EH (cell line): Measurements from ENCODE around the gene ARHGAP15.
A peak's percentile ranks its signal among the peaks of the same experiment; 100 is the strongest.
"Not testable (repeated sequence)": the region's sequence is repeated elsewhere in the genome, so short reads cannot be mapped to it uniquely, and the experiment has no call there.

ENCODE experiments used
- DNase-seq: peaks from one replicate; pipeline ENCODE4 v3.0.0-alpha.2; 2015; ENCODE audit warnings: low read depth

Gene ARHGAP15

GRCh38 chr2:143128681-143129580 lies at the start of gene ARHGAP15:
Gene ARHGAP15 (plus strand): TSS chr2:143129419.
- no peak for DNase-seq

DNA sequence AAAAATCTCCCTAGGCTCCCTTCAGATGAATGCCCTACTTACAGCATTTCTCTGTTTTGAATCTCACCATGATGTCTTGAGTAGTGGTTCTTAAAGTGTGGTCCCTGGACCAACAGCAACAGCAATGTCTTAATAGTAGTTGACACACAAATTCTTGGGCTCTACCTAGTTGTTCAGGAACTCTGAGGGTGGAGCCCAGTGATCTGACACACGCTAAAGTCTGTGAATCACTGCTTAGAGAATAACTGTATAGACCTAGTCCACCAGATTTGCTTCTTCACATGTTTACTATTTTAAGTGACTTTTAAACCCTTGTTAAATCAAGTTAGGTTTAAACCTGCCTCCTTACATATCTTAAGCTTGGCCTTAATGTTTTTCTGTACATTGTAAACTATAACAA lies 47.6 kb upstream of the ARHGAP15 start:
- no peak for DNase-seq

- peak; percentile 73 for DNase-seq
These were observed 45.6 kb upstream of the ARHGAP15 start for GRCh38 chr2:143083636-143084035.

DNA sequence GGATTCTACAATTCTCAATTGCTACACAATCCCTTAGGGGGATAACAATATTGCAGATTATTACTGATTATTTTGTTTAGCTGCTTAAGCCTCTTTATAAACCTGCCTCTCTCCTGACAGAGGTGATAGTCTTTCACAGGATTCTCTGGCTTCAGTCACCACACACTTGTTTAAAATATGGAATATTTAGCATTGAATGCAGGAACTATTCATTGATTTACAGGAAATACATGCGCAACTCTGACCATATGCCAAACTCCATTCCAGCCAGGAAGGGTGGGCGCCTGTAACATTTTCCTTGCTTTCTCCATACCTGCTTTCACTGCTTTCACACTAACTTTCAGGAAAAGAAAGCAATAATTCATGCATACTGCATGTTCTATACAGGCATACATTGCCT lies 44.8 kb upstream of the ARHGAP15 start:
- no peak for DNase-seq

DNA sequence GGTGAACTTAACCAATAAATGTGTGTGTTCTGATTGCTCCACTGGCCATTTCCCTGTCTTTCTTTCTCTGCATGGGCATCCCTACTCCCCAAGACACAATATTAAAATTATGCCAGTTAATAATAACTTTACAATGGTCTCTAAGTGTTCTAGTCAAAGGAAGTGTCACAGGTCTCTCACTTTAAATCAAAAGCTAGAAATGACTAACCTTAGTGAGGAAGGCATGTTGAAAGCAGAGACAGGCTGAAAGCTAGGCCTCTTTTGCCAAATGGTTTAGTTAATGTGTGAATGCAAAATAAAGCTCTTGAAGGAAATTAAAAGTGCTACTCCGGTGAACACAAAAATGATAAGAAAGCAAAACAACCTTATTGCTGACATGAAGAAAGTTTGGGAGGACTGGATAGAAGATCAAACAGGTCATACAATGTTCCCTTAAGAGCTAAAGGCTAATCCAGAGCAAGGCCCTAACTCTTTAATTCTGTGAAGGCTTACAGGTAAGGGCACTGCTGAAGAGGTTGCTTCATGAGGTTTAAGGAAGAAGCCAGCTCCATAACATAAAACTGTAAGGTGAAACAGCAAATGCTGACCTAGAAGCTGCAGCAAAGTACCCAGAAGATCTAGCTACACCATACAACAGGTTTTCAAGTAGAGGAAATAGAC lies 44.0 kb upstream of the ARHGAP15 start:
- DNase-seq, result no peak

DNA sequence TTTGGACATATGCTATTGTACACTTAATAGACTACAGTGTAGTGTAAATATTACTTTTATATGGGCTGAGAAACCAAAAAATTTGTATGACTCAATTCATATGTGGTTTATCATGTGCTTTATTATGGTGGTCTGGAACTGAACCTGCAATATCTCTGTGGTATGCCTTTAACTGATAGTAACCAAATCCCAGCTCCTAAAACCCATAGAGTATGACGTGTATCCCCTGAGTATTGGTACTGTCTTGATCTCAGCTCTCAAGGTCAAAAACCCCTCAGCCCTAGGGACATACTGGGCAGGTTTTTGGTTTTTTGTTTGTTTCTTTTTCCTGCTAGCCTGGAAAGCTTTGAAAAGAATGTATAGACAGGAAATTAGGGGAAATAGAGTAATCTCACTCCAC lies 42.2 kb upstream of the ARHGAP15 start:
- DNase-seq, result no peak

DNA sequence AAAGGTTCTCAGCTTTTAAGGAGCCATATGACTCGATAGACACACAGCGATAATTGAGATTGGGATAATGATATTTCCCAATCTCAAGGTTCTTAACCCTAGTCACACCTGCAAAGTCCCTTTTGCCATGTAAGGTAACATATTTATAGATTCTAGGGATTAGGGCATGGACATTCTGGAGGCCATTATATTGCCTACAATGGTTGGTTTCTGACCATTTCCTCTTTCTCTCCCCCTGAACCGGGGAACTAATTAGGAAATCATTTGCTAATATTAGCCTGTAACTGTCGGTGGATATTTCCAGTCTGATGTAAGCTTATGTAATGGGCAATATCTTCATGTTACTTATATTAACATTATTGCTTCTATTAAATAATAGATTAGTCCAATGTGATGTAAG lies 40.8 kb upstream of the ARHGAP15 start:
- no peak for DNase-seq

- not testable (repeated sequence) for DNase-seq
These were observed 39.7 kb upstream of the ARHGAP15 start for GRCh38 chr2:143089520-143089919.

GRCh38 chr2:143110758-143111428 lies 18.3 kb upstream of the ARHGAP15 start:
- peak; percentile 64 for DNase-seq

DNA sequence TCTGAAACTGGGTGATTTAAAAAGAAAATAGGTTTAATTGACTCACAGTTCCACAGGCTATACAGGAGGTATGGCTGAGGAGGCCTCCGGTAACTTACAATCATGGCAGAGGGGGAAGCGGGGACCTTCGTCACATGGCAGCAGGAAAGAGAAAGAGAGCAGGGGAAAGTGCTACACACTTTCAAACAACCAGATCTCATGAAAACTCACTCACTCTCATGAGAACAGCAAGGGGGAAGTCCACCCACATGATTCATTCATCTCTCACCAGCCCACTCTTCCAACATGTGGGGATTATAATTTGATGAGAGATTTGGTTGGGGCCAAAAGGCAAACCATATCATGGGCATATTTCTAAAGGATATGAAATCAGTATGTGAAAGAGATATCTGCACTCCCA lies 12.0 kb upstream of the ARHGAP15 start:
- DNase-seq, result no peak

DNA sequence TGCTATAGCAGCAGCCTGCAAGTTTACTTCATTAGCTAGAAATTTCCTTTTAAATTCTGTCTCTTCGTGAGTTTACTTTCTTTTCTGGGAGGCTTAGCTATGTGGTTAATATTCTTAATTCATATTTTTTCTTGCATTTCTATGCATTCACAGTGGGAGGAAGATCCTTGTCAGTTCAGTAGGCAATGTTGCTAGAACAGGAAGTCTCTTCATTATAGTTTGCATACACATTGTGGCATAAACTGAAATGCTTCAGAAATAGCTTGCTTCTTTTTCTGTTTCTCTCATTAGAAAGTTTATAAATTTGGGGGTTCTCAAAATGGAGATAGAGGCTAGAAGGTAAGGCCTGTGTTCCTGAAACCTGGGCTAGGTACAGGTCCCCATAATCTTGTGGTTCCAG lies 8.1 kb upstream of the ARHGAP15 start:
- no peak for DNase-seq

- no peak for DNase-seq
These were observed 7.3 kb upstream of the ARHGAP15 start for GRCh38 chr2:143121957-143122356.

DNA sequence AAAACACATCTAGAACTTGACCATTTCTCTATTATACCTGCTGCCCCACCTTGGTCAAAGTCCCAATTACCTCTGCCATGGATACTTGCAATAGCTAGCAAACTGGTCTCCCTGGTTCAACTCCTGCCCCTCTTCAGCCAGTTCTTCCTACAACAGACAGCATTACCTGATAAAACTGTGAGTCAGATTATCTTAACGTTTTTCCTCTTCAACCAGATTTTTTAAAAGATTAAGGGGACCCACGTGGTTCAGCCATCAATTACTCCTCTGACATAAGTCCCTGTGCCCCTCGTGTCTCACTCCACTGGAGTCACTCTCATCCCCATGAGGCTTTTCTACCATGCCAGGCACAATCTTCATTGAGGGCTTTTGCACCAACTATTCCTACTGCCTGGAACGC lies 5.3 kb upstream of the ARHGAP15 start:
- no peak for DNase-seq

- DNase-seq, result no peak
These were observed 4.8 kb upstream of the ARHGAP15 start for GRCh38 chr2:143124445-143124844.

DNA sequence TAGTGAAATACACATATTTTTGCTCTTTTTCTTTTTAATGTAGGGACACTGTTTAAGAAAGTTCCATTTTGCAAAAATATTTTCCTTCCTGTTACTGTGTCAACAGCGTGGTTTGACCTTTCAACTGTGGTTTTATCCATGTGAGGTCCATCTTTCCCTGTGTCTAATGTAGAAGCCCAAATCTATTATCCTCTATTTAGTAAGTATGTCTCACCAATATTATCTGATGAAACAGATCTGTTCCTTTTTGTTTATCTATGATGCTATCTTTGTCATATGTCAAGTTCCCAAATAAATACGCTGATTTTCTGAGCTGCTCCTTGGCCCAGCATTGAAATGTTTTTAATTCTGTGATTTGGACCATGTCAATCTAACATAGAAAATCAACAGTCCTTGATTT lies 3.5 kb upstream of the ARHGAP15 start:
- DNase-seq, result peak; percentile 2

GRCh38 chr2:143132355-143132754 lies 3.1 kb downstream of the ARHGAP15 start:
- DNase-seq, result no peak

DNA sequence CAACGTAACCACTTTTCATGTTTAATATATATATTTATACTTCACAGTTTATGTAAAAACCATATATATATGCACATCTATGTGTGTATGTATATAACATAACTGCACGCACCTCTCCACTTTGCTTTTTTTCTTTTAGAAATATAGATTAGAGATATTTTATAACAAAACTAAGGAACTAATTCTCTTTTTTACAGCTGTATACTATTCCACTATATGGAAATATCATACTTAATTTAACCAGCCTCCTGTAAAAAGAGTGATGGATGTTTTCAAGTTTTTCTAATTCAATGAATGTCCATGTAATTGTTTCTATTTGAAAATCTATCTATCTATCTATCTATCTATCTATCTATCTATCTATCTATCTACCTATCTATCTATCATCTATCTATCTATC lies 4.6 kb downstream of the ARHGAP15 start:
- no peak for DNase-seq

- DNase-seq, result no peak
These were observed 9.1 kb downstream of the ARHGAP15 start for GRCh38 chr2:143138292-143138691.

DNA sequence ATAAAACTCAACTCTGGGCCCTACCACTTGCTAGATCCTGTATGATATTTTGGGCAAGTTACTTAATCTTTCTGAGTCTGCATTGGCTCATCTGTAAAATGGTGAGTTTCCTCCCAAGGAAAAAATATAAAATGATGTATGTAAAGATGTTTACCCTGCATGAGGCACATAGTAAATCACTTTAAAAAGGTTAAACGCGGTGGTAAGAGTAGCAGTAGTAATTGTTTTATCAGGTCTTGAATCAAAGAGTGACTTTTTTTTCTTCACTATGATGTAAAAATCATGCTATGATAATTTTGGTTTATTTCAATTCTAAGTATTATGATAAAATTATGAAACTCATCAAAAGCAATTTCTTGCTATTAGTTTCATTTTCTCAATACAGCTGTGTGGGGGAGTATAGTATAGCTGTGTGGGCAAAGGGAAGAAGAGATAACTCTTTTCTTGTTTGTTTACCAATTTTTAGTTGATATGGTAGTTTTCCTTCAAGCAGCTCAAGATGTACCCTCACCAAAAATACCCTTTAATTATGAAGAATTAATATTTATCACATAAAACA lies 10.7 kb downstream of the ARHGAP15 start:
- DNase-seq, result no peak

DNA sequence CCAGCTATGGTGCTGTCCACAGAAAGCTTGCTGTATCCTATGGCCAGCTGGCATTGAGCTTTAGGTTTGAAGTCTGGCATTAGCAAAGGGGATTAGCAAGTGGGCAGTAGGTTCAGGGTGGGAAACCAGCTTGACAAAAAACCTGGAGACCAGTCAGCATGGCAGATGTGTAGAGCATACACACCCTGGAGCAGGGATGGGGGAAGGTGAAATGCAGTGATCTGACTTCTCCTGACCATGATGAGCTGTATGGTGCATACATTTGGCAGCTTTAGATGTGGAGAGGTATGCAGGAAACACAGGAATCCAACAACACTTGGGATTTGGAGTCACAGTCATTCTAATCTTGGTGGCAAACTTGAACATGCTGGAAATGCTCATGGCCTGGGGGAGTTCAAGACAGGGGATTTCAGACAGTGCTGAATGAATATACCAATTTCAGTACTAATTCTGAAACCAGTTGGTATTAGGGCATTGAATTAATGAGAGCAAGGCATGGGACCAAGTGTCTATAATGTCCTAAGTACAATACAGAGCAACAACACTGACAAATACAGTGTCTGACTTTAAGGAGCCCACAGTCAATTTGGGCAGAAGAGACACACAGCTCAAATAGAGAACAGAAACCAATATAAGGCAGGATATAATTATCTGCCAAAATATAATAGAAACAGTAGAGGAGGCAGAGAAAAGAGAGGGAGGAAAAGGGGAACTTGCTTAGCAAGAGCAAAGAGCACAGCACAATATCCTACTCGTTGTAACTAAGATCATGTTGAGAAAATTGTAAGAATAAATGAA lies 11.8 kb downstream of the ARHGAP15 start:
- no peak for DNase-seq

GRCh38 chr2:143142598-143142997 lies 13.4 kb downstream of the ARHGAP15 start:
- no peak for DNase-seq
